Sigmoid colon (tissue), 7 donors: ENCODE data around the gene HDAC11. TPM values are rescaled to one million over a fixed set of nuclear protein-coding genes. Genes with fewer than 3 reads are reported as not detected.

Experiments used
- DNase-seq: peaks from one replicate; pipeline ENCODE4 v3.0.0-alpha.2; 2019
- H3K27ac ChIP-seq, 4 donors: fragments of 200-600 bp; sonication (generic); one replicate each; pipeline ENCODE4 v1.5.1; 2016 to 2019; ENCODE audit warnings: mild to moderate bottlenecking in 1 of 4
- H3K27me3 ChIP-seq, 3 donors: fragments of 200-600 bp; sonication (generic); one replicate each; pipeline ENCODE4 v1.5.1; 2019; ENCODE audit warnings: mild to moderate bottlenecking in 1 of 3
- H3K36me3 ChIP-seq, 4 donors: fragments of 200-600 bp; sonication (generic); one replicate each; pipeline ENCODE4 v1.5.1; 2016 to 2019
- H3K4me1 ChIP-seq, 4 donors: fragments of 200-600 bp; sonication (generic); one replicate each; pipeline ENCODE4 v1.5.1; 2017 to 2019
- H3K4me3 ChIP-seq, 4 donors: fragments of 200-600 bp; sonication (generic); one replicate each; pipeline ENCODE4 v1.5.1; 2017 to 2019; ENCODE audit warnings: mild to moderate bottlenecking in 2 of 4, moderate library complexity in 1 of 4
- H3K9me3 ChIP-seq, 4 donors: fragments of 200-600 bp in 3 of 4; sonication (generic) in 3 of 4; one replicate each; pipeline versions ENCODE4 v1.5.1 to v1.6.1; 2013 to 2019
- EP300 ChIP-seq, 4 donors: sonication (generic); formaldehyde crosslinking; IDR thresholded peaks; one replicate each; pipeline ENCODE4 v1.6.1; 2017; ENCODE audit warnings: antibody characterized with exemption in 4 of 4
- POLR2A ChIP-seq, 2 donors: fragments of 450-650 bp; IDR thresholded peaks; one replicate each; pipeline ENCODE4 v1.6.1; 2016; ENCODE audit warnings: antibody characterized with exemption in 2 of 2, mild to moderate bottlenecking in 2 of 2, moderate library complexity in 2 of 2
- POLR2AphosphoS5 ChIP-seq, 4 donors: sonication (generic); formaldehyde crosslinking; IDR thresholded peaks; one replicate each; pipeline ENCODE4 v1.6.1; 2017; ENCODE audit warnings: antibody characterized with exemption in 4 of 4
- WGBS, 2 donors: extraction: QIAGEN DNeasy Blood & Tissue Kit; methylation state at CpG; one replicate each; pipeline ENCODE4 v1.1.7; 2013; 5-methylcytosine and 5-hydroxymethylcytosine counted together
- intact Hi-C: fragments of 100-400 bp; cut with DNase I; formaldehyde crosslinking; loops from one replicate; pipeline ENCODE4 v1.15.1; 2023
- polyA plus RNA-seq, 3 donors: library from polyadenylated mRNA; stranded (reverse); fragments of 200-250 nt; gene quantifications; one replicate each; pipeline ENCODE4 v1.2.3, GENCODE V29; 2013
- total RNA-seq, 4 donors: library from RNA; depleted of rRNA; stranded (reverse); fragments of >200 nt; gene quantifications; one replicate each; pipeline ENCODE4 v1.1.0, GENCODE V29; 2016
- TF ChIP-seq, protein P1 (sequence below), 4 experiments: fragments of 450-650 bp in 3 of 4; fragments of 200-600 bp in 1 of 4; IDR thresholded peaks; one replicate each; pipeline ENCODE4 v1.5.1; 2016 to 2019; ENCODE audit warnings: antibody characterized with exemption in 4 of 4, mild to moderate bottlenecking in 3 of 4, moderate library complexity in 2 of 4
- donor health status: healthy with polysubstance abuse.
- donor health status: Bipolar disorder and iron deficiency.
- donor health status: healthy.

HDAC11 gene
- total and polyA plus RNA-seq, 7 donors = 15.5 to 30.3 (median 17.2) TPM

DNA sequence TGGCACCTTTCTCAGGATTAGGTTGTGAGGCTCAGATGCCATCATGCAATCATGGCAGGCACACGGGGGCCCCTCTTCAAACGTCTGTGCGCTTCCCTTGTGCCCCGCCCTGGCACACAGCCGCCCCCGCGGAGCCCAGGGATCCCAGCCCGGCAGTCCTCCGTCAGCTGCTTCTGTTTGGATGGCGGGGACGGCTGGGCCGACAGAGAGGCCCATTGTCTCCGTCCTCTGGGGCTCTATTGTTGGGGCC lies 849 bp upstream of the HDAC11 start:
- Histone ChIP-seq H3K9me3 (no peaks in the 10 kb centered on the region), H3K27me3 (no peaks in the 10 kb centered on the region), H3K4me3 (peak overlapping the region; percentile 68 to 90 (median 80)), H3K27ac (peak overlapping the region; percentile 94 to 97 (median 94)), H3K4me1 (peaks cover 0 to 22% (median 14%) of the 10 kb centered on the region in 4 donors), H3K36me3 (peaks cover 0 to 10% (median 0%) of the 10 kb centered on the region in 4 donors)
- intact Hi-C loops = loop anchor here (10.0 kb wide), 1 partner anchor 484 kb away; no protein-coding TSS in a partner anchor
- no peak for DNase-seq
- TF ChIP-seq, protein P1, sequence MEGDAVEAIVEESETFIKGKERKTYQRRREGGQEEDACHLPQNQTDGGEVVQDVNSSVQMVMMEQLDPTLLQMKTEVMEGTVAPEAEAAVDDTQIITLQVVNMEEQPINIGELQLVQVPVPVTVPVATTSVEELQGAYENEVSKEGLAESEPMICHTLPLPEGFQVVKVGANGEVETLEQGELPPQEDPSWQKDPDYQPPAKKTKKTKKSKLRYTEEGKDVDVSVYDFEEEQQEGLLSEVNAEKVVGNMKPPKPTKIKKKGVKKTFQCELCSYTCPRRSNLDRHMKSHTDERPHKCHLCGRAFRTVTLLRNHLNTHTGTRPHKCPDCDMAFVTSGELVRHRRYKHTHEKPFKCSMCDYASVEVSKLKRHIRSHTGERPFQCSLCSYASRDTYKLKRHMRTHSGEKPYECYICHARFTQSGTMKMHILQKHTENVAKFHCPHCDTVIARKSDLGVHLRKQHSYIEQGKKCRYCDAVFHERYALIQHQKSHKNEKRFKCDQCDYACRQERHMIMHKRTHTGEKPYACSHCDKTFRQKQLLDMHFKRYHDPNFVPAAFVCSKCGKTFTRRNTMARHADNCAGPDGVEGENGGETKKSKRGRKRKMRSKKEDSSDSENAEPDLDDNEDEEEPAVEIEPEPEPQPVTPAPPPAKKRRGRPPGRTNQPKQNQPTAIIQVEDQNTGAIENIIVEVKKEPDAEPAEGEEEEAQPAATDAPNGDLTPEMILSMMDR (IDR thresholded peaks at IDR 0.05) = no peak
- no peak for TF ChIP-seq POLR2A (IDR thresholded peaks at IDR 0.05)
- TF ChIP-seq EP300 (IDR thresholded peaks at IDR 0.05) = no peak
- TF ChIP-seq POLR2AphosphoS5 (IDR thresholded peaks at IDR 0.05) = no peak
- WGBS, 2 donors = 1% methylated on average over 13 of the region's 13 CpGs

DNA sequence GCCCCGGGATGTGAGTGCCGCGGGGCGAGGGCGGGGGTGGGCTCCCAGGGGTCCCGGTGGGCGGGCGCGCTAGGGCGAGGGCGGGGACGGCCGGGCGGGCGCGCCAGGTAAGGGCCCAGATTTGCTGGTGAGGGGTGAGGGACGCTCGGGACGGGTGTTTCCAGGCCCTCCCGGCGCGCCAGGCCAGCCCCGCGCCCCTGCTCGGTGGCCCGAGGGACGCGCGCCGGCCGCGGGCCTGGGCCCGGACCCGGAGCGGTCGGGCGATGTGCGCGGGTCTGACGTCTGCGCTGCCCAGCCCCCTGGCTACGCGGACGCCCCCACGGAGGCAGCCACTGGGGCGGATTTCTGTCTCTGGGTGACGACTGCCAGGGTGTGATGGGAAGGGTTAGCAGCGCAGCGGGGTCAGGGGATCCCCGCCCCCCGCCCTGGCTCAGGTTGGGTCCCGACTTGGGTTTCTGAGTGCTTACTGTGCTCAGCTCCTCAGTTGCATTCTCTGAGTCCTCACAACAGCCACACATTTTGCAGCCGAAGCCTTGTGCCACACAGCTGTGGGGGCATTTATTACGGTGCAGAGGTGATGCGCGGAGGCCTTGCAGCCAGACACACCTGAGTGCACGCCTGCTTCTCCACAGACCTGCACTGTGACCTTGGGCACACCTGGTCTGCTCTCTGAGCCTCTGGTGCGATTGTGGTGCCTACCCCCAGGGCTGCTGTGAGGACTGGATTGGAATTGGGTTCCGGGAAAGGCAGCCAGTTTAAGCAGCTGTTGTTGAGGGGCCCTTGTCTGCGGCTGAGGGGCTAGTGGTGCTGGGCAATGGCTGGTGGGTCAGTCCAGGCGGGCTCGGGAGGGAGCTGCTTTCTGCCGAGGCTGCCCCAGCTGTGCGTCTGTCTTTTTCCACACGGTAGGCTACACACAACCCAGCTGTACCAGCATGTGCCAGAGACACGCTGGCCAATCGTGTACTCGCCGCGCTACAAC lies 523 bp downstream of the HDAC11 start:
- Histone ChIP-seq H3K27me3 (no peaks in the 10 kb centered on the region), H3K9me3 (no peaks in the 10 kb centered on the region), H3K4me1 (peaks cover 0 to 32% (median 25%) of the 10 kb centered on the region in 4 donors), H3K36me3 (peaks cover 0 to 10% (median 0%) of the 10 kb centered on the region in 4 donors), H3K27ac (peak overlapping the region; percentile 94 to 97 (median 94)), H3K4me3 (peak overlapping the region; percentile 38 to 90 (median 80))
- 12 to 19% methylated on average over 70 of the region's 70 CpGs for WGBS, 2 donors
- TF ChIP-seq POLR2AphosphoS5 (IDR thresholded peaks at IDR 0.05) (no peak), EP300 (IDR thresholded peaks at IDR 0.05) (no peak), POLR2A (IDR thresholded peaks at IDR 0.05) (no peak)
- TF ChIP-seq, protein P1 (IDR thresholded peaks at IDR 0.05) = no peak
- peak; percentile 69 for DNase-seq
- intact Hi-C loops = loop anchor here (1.0 kb wide), 1 partner anchor 29 kb away; no protein-coding TSS in a partner anchor

DNA sequence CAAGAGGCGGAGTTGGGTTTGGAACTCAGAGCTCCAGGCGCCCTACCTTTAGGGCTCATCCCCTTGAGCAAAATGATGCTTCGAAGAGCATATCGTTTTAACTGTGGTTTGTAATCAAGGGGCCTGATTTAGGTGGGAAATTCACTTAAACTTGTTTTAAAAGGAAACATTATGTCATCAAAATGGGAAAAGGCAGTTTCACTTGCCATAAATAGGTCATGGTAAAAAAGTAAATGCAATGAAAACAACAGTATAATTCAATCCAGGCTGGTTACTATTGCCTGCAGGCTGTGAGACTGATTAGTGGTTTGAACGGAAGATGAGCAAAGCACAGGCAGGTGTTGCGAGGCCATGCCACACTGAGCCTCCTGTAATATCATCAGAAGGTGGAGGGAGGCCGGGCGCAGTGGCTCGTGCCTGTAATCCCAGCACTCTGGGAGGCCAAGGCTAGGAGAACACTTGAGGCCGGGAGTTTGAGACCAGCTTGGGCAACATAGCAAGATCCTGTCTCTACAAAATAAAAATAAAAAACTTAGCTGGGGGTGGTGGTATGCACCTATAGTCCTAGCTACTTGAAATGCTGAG lies 2.1 kb downstream of the HDAC11 start:
- WGBS, 2 donors = 93 to 95% methylated on average over 10 of the region's 10 CpGs
- TF ChIP-seq EP300 (IDR thresholded peaks at IDR 0.05) = no peak
- TF ChIP-seq, protein P1 (IDR thresholded peaks at IDR 0.05) = no peak
- TF ChIP-seq POLR2AphosphoS5 (IDR thresholded peaks at IDR 0.05) = no peak
- no peak for TF ChIP-seq POLR2A (IDR thresholded peaks at IDR 0.05)
- no peak overlapping the region for H3K27ac ChIP-seq
- peaks cover 0 to 10% (median 0%) of the 10 kb centered on the region in 4 donors for H3K36me3 ChIP-seq
- H3K9me3 ChIP-seq = no peaks in the 10 kb centered on the region
- H3K27me3 ChIP-seq = no peaks in the 10 kb centered on the region
- peak; percentile 47 for DNase-seq
- H3K4me3 ChIP-seq = no peak overlapping the region
- intact Hi-C loops = no loop called here
- peaks cover 0 to 34% (median 26%) of the 10 kb centered on the region in 4 donors for H3K4me1 ChIP-seq

DNA sequence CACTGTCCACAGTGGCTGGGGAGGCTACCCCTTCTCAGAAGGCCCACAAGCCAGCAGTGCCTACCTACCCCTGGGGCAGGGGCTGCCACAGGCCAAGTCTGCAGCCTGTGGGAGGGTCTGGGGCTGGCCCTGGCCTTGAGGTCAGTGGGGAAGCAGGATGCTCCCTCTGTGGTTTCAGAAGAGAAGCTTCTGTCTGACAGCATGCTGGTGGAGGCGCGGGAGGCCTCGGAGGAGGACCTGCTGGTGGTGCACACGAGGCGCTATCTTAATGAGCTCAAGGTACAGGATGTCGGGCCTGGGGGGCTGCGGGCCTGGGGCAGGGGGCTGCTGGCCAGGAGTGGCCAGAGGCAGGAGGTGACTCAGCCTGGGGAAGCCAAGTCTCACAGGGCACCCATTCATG lies 3.2 kb downstream of the HDAC11 start:
- Histone ChIP-seq H3K27ac (no peak overlapping the region), H3K4me1 (peaks cover 0 to 34% (median 26%) of the 10 kb centered on the region in 4 donors), H3K4me3 (no peak overlapping the region), H3K27me3 (no peaks in the 10 kb centered on the region), H3K36me3 (peaks cover 0 to 10% (median 0%) of the 10 kb centered on the region in 4 donors), H3K9me3 (no peaks in the 10 kb centered on the region)
- WGBS, 2 donors = 85% methylated on average over 7 of the region's 7 CpGs
- DNase-seq = peak; percentile 53
- intact Hi-C loops = no loop called here
- TF ChIP-seq POLR2AphosphoS5 (IDR thresholded peaks at IDR 0.05) (no peak), EP300 (IDR thresholded peaks at IDR 0.05) (no peak), POLR2A (IDR thresholded peaks at IDR 0.05) (no peak)
- TF ChIP-seq, protein P1 (IDR thresholded peaks at IDR 0.05) = no peak
